NCI-H774 (cell line): ENCODE results near the gene PAX2.

Source experiments
- DNase-seq: peaks from one replicate; lab custom pipeline; 2025; lab: John Stamatoyannopoulos, UW

PAX2 gene

DNA sequence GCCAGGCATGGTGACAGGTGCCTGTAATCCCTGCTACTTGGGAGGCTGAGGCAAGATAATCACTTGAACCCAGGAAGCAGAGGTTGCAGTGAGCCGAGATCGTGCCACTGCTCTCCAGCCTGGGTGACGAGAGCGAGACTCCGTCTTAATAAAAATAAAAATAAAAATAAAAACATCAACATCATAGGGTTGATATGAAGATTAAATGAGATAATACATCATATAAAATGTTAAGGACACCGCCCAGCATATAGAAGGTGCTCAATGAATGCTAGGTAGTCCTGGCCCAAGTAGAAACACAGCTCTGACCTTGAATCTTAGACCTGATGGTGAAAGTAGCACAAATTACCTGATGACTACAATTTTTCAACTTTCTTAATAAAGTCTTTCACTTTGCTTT lies 74.0 kb downstream of the PAX2 start:
- no peak for DNase-seq

DNA sequence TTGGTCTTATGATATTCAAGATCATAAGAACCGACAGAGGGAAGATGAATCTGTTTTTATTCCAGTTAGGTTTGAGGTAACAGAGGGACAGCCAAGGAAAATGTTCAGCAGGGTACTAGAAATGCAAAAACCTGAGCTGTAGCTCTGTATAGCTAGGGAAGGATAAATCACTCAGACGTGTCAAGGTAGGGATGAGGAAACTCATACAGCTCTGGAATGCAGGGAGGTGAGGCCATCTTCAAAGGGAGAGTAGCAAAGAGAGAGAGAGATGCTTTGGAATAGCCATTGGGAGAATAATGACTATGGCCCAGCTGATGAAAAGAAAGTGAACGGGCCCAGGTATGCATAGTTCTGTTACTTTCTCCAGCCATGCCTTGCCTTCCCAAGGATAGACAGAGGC lies 77.8 kb downstream of the PAX2 start:
- no peak for DNase-seq

DNA sequence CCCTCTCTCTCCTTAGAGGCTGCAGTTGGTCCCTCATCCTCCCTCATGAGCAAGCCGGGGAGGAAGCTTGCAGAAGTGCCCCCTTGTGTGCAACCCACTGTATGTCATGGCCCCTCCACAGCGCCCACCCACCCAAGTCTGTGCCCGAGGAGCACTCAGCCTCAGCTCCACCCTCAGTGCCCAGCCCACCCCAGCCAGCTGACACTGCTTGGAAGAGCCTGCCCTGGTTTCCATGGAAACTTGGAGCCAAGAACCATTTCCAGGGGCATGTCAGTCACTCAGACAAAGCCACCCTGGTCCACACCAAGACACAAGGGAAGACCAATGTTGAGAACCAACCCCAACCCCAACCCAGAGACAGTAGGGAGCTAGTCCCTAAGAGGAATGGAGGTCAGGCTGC lies 79.5 kb downstream of the PAX2 start:
- no peak for DNase-seq

DNA sequence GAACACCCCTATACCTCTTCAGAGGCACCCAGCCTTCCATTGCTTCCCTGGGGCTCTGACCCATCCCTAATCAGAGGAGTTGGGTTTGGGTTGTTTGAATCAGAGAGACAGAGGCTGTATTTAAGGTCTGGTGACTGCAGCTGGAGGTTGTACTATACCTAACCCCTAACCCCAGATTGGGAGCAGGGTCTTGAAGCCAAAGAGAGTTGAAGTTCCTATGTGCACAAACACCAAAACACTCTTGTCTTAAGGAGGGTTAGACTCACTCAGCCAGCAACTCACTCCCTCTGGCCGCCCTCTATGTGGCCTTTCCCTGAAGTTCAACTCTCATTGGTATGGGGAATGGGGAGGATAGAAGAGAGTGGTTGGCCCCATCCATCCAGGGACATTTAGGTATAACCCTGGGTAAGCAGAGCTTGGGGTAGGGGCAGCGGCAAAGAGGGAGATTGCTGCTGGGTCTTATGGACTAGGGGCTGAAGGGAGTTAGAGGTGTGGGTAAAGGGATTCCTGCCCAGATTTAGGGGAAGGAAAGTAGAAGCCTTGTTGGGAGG lies 80.0 kb downstream of the PAX2 start:
- no peak for DNase-seq

DNA sequence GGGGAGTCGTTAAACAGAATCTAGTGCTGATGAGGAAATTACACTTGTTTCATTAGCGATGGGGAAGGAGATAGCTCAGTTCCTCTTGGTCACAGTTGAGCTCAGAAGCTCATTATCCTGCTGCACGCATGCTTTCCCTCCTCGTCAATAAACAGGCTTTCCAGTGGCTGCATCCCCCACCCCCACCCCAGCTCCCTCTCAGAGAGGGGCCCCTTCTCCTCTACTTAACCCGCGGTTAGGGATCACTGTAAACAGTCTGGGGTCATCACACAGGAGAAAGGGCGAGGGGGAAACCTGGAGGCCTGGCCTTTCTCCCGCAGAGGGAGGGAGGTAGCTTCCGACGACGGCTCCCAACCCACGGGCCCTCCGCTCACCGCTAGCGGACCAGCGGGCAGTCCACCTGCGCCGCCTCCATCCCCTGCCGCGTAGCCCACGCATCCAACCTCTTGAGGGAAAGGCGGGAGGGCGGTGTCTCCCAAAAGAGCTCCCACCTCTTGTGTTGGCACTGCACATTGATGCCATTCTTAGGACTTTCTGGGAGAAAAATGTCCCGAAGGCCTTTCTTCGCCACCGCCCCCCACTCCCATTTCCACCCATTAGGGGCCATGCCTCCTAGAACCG lies 80.8 kb downstream of the PAX2 start:
- DNase-seq = no peak

DNA sequence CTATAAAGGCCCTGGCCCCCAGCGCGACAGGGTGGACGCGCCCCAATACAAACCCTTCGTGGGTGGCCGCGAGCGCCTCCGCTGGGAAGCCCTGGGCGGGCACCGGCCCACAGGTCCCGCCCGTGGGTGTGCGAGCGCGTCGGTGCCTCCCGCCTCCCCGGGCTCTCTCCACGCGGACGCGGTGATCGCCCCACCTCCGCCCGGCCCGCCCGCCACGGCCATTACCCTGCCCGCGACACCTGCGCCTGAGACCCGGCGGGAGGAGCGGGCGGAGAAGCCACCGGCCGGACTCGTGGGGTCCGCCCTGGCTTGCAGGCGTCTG lies 81.2 kb downstream of the PAX2 start:
- DNase-seq = no peak

DNA sequence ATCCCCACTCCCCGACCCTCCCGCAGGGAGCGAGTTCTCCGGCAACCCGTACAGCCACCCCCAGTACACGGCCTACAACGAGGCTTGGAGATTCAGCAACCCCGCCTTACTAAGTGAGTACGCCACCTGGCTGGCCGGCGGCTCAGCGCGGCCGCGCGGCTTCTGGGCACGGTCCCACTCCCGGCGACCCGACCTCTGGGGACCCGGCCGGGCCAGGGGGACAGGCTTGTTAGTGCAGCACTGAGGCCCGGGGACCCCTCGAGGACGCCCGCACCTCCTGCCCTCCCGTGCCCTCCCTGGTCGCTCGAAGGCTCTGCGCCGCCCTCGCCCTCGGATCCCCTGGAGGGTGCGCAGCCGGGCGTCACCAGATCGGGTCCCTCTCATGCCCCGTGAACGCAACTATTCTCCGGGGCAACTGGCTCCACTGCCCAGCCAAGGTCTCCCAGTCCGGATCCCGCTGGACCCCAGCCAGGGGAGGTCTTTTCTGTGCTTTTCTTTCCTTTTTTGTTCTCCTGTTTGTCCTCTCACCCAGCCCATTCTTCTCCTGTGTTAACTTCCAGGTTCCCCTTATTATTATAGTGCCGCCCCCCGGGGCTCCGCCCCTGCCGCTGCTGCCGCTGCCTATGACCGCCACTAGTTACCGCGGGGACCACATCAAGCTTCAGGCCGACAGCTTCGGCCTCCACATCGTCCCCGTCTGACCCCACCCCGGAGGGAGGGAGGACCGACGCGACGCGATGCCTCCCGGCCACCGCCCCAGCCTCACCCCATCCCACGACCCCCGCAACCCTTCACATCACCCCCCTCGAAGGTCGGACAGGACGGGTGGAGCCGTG lies 81.8 kb downstream of the PAX2 start:
- DNase-seq = no peak

DNA sequence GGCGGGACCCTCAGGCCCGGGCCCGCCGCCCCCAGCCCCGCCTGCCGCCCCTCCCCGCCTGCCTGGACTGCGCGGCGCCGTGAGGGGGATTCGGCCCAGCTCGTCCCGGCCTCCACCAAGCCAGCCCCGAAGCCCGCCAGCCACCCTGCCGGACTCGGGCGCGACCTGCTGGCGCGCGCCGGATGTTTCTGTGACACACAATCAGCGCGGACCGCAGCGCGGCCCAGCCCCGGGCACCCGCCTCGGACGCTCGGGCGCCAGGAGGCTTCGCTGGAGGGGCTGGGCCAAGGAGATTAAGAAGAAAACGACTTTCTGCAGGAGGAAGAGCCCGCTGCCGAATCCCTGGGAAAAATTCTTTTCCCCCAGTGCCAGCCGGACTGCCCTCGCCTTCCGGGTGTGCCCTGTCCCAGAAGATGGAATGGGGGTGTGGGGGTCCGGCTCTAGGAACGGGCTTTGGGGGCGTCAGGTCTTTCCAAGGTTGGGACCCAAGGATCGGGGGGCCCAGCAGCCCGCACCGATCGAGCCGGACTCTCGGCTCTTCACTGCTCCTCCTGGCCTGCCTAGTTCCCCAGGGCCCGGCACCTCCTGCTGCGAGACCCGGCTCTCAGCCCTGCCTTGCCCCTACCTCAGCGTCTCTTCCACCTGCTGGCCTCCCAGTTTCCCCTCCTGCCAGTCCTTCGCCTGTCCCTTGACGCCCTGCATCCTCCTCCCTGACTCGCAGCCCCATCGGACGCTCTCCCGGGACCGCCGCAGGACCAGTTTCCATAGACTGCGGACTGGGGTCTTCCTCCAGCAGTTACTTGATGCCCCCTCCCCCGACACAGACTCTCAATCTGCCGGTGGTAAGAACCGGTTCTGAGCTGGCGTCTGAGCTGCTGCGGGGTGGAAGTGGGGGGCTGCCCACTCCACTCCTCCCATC lies 82.7 kb downstream of the PAX2 start:
- DNase-seq = no peak

DNA sequence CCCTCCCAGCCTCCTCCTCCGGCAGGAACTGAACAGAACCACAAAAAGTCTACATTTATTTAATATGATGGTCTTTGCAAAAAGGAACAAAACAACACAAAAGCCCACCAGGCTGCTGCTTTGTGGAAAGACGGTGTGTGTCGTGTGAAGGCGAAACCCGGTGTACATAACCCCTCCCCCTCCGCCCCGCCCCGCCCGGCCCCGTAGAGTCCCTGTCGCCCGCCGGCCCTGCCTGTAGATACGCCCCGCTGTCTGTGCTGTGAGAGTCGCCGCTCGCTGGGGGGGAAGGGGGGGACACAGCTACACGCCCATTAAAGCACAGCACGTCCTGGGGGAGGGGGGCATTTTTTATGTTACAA lies 83.3 kb downstream of the PAX2 start:
- no peak for DNase-seq

DNA sequence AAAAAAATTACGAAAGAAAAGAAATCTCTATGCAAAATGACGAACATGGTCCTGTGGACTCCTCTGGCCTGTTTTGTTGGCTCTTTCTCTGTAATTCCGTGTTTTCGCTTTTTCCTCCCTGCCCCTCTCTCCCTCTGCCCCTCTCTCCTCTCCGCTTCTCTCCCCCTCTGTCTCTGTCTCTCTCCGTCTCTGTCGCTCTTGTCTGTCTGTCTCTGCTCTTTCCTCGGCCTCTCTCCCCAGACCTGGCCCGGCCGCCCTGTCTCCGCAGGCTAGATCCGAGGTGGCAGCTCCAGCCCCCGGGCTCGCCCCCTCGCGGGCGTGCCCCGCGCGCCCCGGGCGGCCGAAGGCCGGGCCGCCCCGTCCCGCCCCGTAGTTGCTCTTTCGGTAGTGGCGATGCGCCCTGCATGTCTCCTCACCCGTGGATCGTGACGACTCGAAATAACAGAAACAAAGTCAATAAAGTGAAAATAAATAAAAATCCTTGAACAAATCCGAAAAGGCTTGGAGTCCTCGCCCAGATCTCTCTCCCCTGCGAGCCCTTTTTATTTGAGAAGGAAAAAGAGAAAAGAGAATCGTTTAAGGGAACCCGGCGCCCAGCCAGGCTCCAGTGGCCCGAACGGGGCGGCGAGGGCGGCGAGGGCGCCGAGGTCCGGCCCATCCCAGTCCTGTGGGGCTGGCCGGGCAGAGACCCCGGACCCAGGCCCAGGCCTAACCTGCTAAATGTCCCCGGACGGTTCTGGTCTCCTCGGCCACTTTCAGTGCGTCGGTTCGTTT lies 83.9 kb downstream of the PAX2 start:
- DNase-seq = no peak

DNA sequence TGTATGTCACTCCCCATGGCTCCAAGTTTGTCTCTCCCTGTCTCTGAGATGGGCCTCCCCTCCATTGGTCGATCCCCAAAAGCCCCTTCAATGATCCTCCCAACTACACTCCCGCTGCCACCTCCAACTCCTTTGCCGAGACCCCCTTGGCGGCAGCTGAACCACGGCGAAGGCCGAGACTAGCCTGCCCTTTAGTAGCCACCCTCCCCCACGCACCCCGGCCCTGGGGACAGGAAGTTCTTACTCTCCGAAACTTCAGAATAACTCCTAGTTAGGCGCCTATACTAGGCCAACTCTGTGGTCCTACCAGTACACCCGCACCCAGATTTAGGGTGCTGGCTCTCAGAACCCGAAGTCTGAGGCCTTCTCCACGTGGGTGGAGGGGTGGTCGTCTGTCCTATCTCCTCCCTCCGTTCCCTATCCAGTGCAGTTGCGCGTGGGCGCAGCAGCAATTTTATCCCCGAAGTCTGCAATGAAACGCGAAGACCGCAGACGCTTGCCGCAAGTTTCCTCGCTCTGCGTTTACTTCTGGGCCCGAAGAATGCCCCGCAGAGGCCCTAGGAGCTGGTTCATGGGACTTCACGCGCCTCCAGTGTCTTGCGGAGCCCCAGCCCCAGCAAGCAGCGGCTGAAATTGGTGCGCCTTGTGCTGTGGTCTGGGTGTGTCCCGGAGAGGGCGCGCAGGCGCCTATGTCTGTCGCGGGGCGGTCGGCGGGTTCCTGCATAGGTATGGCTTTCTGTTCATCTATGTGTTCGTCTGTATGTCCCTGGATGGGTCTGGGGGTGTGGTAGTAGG lies 84.7 kb downstream of the PAX2 start:
- no peak for DNase-seq

DNA sequence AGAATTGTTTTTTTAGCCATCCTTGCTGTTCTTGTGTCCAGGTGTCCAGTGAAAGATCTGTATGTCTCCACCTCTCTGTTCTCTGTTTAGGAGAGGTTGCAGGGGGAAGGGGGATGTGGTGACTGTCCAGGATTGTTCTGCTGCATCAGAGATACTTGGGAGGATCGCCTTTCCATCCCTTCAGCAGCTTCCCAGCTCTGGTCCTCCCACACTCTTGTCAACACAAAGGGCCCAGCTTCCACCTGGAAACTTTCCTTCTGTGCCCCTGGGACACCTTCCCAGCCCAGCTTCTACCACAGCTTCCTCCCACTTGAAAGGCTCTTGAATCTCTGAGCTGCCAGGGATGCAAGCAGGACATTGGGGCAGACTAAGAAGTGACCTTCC lies 85.3 kb downstream of the PAX2 start:
- DNase-seq = no peak

DNA sequence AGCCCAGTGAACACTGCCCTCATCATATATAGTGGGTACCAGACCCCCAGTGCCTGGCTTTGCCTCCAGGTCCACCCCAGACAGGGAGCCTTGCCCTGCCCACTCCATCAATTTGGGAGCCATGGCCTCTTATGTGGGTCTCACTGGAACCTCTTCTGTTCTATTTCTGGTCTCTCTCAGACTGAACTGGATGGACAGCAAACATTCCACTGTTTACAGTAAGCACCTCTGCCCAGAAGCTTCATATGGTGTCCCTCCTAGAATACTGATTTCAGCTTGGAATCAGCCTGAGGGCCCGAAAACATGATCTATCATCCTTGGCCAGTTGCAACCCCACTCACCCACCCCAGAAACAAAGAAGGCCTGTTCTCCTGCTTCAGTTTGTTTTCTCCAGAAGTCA lies 86.4 kb downstream of the PAX2 start:
- no peak for DNase-seq

DNA sequence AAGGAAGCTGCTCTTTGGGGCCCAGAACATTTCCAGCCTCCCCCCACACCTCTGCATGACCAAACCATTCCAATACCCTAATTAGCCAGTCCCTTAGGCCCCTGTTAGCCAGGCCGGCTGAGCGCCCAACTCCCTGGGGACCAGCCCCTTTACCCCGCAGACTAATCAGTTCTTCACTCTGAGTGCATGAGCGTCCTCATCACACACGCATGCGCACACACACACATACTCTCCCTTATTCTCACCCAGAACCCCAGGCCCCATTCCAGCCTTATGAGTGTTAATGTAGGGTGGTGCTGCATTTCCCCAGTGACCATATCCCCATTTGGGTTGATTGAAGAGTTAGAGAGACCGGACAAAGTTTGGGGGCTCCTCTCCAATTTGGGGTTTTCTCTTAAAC lies 90.4 kb downstream of the PAX2 start:
- DNase-seq = no peak

DNA sequence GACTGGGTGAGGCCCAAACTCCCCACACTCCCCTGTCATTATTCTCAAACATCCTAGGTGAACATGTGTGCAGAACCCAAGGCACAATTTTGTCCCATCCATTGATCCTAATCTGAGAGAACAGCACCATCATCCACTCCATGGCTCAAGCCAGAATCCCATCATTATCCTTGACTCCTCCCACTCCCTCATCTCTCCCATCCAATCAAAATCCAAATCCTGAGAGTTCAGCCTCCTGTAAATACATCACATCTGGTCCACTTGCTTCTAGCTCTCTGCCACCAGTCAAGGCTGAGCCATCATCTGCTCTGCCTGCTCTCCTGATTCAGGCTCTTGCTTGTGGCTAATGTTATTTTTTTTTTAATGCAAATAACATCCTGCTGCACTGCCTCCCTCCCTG lies 91.5 kb downstream of the PAX2 start:
- no peak for DNase-seq

DNA sequence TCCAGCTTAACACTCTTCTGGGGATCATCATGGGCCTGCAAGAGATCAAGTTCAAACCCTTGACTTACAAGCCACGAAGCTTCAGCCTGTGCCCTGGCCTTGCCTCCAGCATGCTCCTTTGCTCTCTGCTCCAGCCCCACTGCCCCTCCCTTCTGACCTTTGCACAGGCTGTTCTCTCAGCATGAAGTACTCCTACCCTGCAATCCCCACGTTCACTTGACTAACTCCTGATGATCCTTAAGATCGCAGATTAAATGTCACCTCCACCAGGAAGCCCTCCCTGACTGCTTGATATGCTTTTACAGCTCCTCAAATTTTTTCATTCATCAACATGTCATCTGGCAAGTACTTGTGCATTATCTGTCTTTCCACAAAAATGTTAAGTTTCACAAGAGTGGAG lies 91.9 kb downstream of the PAX2 start:
- no peak for DNase-seq

DNA sequence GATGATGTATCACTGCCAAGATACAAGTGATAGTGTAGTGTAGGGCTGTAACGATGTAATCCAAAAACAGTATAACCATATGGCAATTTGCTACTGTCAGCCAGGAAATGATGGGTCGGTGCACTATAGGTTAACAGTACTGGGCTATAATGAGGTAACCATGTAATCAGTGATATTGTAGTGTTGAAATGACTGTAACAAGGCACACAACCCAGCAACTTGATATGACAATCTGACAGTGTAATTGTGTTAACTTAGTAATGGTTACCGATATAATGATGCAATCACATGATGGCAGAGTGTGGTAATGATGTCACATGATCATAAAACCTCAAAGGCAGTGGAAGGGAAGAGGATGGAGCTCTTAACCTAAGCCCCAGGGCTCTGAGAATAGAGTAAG lies 93.6 kb downstream of the PAX2 start:
- no peak for DNase-seq

DNA sequence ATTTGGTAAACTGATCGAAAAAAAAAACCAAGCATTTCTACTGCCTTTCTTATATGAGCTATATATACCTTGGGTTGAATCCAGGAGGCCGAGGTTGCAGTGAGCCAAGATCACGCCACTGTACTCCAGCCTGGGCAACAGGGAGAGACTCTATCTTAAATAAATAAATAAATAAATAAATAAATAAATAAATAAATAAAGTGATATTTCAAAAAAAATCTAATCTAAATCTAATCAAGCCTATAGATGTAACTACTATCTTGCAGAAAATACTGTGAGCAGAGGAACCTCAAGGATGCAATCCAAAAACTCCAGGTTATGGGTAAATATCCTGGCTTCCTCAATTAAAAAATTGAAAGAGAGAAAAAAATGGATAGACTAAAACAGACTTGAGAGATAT lies 96.1 kb downstream of the PAX2 start:
- no peak for DNase-seq

DNA sequence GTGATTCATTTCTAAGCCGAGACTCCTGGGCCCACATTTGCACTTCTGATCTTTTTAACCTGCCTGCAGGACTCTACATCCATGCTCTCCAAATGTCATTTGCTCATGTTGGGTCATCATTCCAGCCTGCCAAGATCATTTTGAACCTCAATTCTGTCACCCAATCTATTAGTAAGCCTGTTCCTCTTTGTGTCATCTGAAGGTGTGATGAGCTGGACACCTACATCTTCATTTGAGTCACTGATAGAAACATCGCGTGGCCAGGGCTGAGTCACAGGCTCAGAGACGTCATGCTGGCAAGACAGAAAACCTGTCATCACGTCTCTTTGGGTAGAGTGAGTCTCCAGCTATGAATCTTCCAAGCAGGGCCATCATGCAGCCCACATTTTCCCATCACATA lies 102.1 kb downstream of the PAX2 start:
- DNase-seq = no peak

DNA sequence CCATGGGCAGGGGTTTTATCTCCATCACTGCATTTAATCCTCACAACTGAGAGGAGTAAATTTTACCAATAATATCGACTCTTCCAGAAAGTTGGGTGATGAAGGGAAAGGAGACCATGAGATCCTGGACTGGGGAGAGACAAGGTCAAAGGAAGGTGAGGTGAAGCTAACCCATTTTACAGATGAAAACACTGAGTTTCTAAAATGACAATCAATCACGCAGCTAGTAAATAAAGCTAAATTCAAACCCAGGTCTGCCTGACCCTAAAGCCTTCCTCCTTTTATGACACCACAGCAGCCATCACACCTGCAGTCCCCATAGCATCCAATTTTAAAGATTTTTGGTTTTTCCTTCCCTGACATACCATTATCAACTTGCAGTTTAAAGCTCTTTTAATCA lies 103.4 kb downstream of the PAX2 start:
- no peak for DNase-seq

DNA sequence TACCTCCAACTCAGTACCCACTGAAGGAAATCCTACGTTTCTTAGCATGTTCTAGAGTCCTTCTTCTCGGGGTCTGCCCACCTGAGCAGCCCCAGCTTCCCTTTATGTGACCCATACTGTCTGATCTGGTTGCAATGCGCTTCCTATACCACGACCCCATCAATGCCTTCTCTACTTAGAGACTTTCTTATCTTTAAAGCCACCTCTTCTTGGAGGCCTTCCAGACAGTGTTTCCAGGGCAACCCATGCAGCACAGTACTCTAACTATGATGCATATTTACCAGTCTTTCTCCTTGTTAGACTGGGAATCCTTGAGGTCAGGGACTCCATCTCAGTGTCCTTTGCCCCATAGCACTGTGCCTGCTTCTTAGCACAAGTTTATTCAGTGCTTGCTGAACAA lies 112.9 kb downstream of the PAX2 start:
- no peak for DNase-seq
